IPS-15b (cell line): ENCODE data around the gene MPRIP.

Source experiments
- H3K27me3 ChIP-seq: one replicate; pipeline ENCODE4 v1.6.1; 2013; ENCODE audit warnings: low read length; ENCODE audit not compliant: control insufficient read depth, insufficient read depth
- H3K36me3 ChIP-seq: one replicate; pipeline ENCODE4 v1.6.1; 2013; ENCODE audit warnings: low read length; ENCODE audit not compliant: control insufficient read depth, insufficient read depth
- H3K4me1 ChIP-seq: one replicate; pipeline ENCODE4 v1.6.1; 2013; ENCODE audit warnings: mild to moderate bottlenecking, low read length; ENCODE audit not compliant: control insufficient read depth, insufficient read depth
- H3K4me3 ChIP-seq: one replicate; pipeline ENCODE4 v1.5.1; 2013; ENCODE audit warnings: low read depth, low read length
- H3K9ac ChIP-seq: one replicate; pipeline ENCODE4 v1.6.1; 2013; ENCODE audit warnings: low read depth, mild to moderate bottlenecking, low read length
- H3K9me3 ChIP-seq: one replicate; pipeline ENCODE4 v1.6.1; 2013; ENCODE audit warnings: mild to moderate bottlenecking, low read length; ENCODE audit not compliant: control insufficient read depth, insufficient read depth

Gene MPRIP

GRCh38 chr17:17149520-17150447, 107.5 kb downstream of the MPRIP start:
- H3K36me3 ChIP-seq = peaks cover 51% of the 10 kb centered on the region
- H3K9me3 ChIP-seq = no peaks in the 10 kb centered on the region
- no peaks in the 10 kb centered on the region for H3K27me3 ChIP-seq
- no peak overlapping the region for H3K4me3 ChIP-seq
- no peak overlapping the region for H3K9ac ChIP-seq
- no peaks in the 10 kb centered on the region for H3K4me1 ChIP-seq

GRCh38 chr17:17150448-17150800, 108.2 kb downstream of the MPRIP start:
- H3K9ac ChIP-seq = no peak overlapping the region
- H3K27me3 ChIP-seq = no peaks in the 10 kb centered on the region
- peaks cover 51% of the 10 kb centered on the region for H3K36me3 ChIP-seq
- H3K9me3 ChIP-seq = no peaks in the 10 kb centered on the region
- no peak overlapping the region for H3K4me3 ChIP-seq
- no peaks in the 10 kb centered on the region for H3K4me1 ChIP-seq

- H3K27me3 ChIP-seq = no peaks in the 10 kb centered on the region
- H3K4me1 ChIP-seq = no peaks in the 10 kb centered on the region
- no peak overlapping the region for H3K9ac ChIP-seq
- H3K9me3 ChIP-seq = no peaks in the 10 kb centered on the region
- H3K4me3 ChIP-seq = no peak overlapping the region
- H3K36me3 ChIP-seq = peaks cover 54% of the 10 kb centered on the region
Measured at GRCh38 chr17:17151055-17151454, 108.8 kb downstream of the MPRIP start.

- Histone ChIP-seq H3K9ac (no peak overlapping the region), H3K36me3 (peaks cover 50% of the 10 kb centered on the region), H3K4me1 (no peaks in the 10 kb centered on the region), H3K27me3 (no peaks in the 10 kb centered on the region), H3K4me3 (no peak overlapping the region), H3K9me3 (no peaks in the 10 kb centered on the region)
Measured at GRCh38 chr17:17151541-17151940, 109.3 kb downstream of the MPRIP start.

GRCh38 chr17:17151962-17152361, 109.7 kb downstream of the MPRIP start:
- Histone ChIP-seq H3K9ac (no peak overlapping the region), H3K4me3 (no peak overlapping the region), H3K36me3 (peaks cover 50% of the 10 kb centered on the region), H3K27me3 (no peaks in the 10 kb centered on the region), H3K9me3 (no peaks in the 10 kb centered on the region), H3K4me1 (no peaks in the 10 kb centered on the region)

GRCh38 chr17:17152385-17152784, 110.1 kb downstream of the MPRIP start:
- Histone ChIP-seq H3K4me3 (no peak overlapping the region), H3K9me3 (no peaks in the 10 kb centered on the region), H3K4me1 (no peaks in the 10 kb centered on the region), H3K27me3 (no peaks in the 10 kb centered on the region), H3K36me3 (peaks cover 50% of the 10 kb centered on the region), H3K9ac (no peak overlapping the region)

- no peaks in the 10 kb centered on the region for H3K9me3 ChIP-seq
- no peaks in the 10 kb centered on the region for H3K27me3 ChIP-seq
- no peak overlapping the region for H3K4me3 ChIP-seq
- peaks cover 53% of the 10 kb centered on the region for H3K36me3 ChIP-seq
- no peak overlapping the region for H3K9ac ChIP-seq
- no peaks in the 10 kb centered on the region for H3K4me1 ChIP-seq
Measured at GRCh38 chr17:17153071-17153470, 110.8 kb downstream of the MPRIP start.

- Histone ChIP-seq H3K36me3 (peaks cover 56% of the 10 kb centered on the region), H3K9me3 (no peaks in the 10 kb centered on the region), H3K4me3 (no peak overlapping the region), H3K27me3 (no peaks in the 10 kb centered on the region), H3K9ac (no peak overlapping the region), H3K4me1 (no peaks in the 10 kb centered on the region)
Measured at GRCh38 chr17:17153709-17154108, 111.5 kb downstream of the MPRIP start.

GRCh38 chr17:17154556-17154955, 112.3 kb downstream of the MPRIP start:
- no peak overlapping the region for H3K9ac ChIP-seq
- H3K4me1 ChIP-seq = no peaks in the 10 kb centered on the region
- H3K36me3 ChIP-seq = peaks cover 62% of the 10 kb centered on the region

GRCh38 chr17:17154981-17155380, 112.7 kb downstream of the MPRIP start:
- Histone ChIP-seq H3K9me3 (no peaks in the 10 kb centered on the region), H3K36me3 (peaks cover 62% of the 10 kb centered on the region), H3K4me3 (no peak overlapping the region), H3K27me3 (no peaks in the 10 kb centered on the region), H3K9ac (no peak overlapping the region), H3K4me1 (no peaks in the 10 kb centered on the region)

More at GRCh38 chr17:17154556-17154955, 112.3 kb downstream of the MPRIP start:
- H3K27me3 ChIP-seq = no peaks in the 10 kb centered on the region
- no peaks in the 10 kb centered on the region for H3K9me3 ChIP-seq
- H3K4me3 ChIP-seq = no peak overlapping the region

- Histone ChIP-seq H3K4me1 (no peaks in the 10 kb centered on the region), H3K4me3 (no peak overlapping the region), H3K9ac (no peak overlapping the region), H3K36me3 (peaks cover 62% of the 10 kb centered on the region), H3K9me3 (no peaks in the 10 kb centered on the region), H3K27me3 (no peaks in the 10 kb centered on the region)
Measured at GRCh38 chr17:17155568-17155967, 113.3 kb downstream of the MPRIP start.

GRCh38 chr17:17156107-17156506, 113.8 kb downstream of the MPRIP start:
- Histone ChIP-seq H3K9me3 (no peaks in the 10 kb centered on the region), H3K27me3 (no peaks in the 10 kb centered on the region), H3K36me3 (peaks cover 64% of the 10 kb centered on the region), H3K4me3 (no peak overlapping the region), H3K9ac (no peak overlapping the region), H3K4me1 (no peaks in the 10 kb centered on the region)
